A549 (cell line): ENCODE data around the gene ITGA11. TPM values are rescaled to one million over a fixed set of nuclear protein-coding genes. Genes with fewer than 3 reads are reported as not detected.

ENCODE experiments used
- ATAC-seq, 2 experiments: fragments of 200-7000 bp in 1 of 2; fragments of >200 bp in 1 of 2; cut with Nextera tagmentation in 1 of 2; cut with Tn5 transposase in 1 of 2; 3 replicates each; pipeline versions ENCODE4 v1.8.0 to v1.9.1; 2018 to 2020; ENCODE audit warnings: mild to moderate bottlenecking in 1 of 2, moderate library complexity in 1 of 2
- CTCF ChIA-PET: fragments of 300-600 bp; sonication (Branson Sonifier 250); formaldehyde crosslinking; extraction: SDS; loops from one replicate; lab custom pipeline; 2021; ENCODE audit warnings: antibody characterized with exemption, inconsistent platforms; lab: Yijun Ruan, JAX
- POLR2A ChIA-PET: fragments of 350-600 bp; formaldehyde crosslinking; extraction: SDS; loops from one replicate; lab custom pipeline; 2021; ENCODE audit warnings: antibody characterized with exemption, inconsistent platforms; lab: Yijun Ruan, JAX
- DNase-seq, 2 experiments: peaks; one replicate each; pipeline versions ENCODE4 v3.0.0 to v3.0.0-alpha.2; 2011 to 2016; ENCODE audit warnings: low read depth in 1 of 2, low spot score in 1 of 2
- FAIRE-seq: peaks from 2 replicates; lab custom pipeline; 2011; peaks lifted over from hg19 to GRCh38; lab: Jason Lieb, UNC
- H3K27ac ChIP-seq, 2 experiments: fragments of >200 bp; sonication (Bioruptor Twin); formaldehyde crosslinking; 3 replicates each; pipeline ENCODE4 v1.5.1; 2016 to 2017
- H3K4me1 ChIP-seq: fragments of >200 bp; sonication (Bioruptor Twin); formaldehyde crosslinking; 3 replicates; pipeline ENCODE4 v1.6.1; 2016
- H3K4me2 ChIP-seq: fragments of >200 bp; sonication (Bioruptor Twin); formaldehyde crosslinking; 3 replicates; pipeline ENCODE4 v1.6.1; 2016
- H3K4me3 ChIP-seq: fragments of >200 bp; sonication (Bioruptor Twin); formaldehyde crosslinking; 3 replicates; pipeline ENCODE4 v1.5.1; 2016
- H3K9me3 ChIP-seq: fragments of >200 bp; sonication (Bioruptor Twin); formaldehyde crosslinking; 3 replicates; pipeline ENCODE4 v1.6.1; 2016
- BHLHE40 ChIP-seq: IDR thresholded peaks from 2 replicates; pipeline ENCODE4 v1.6.1; 2012; ENCODE audit warnings: low read depth, low read length, inconsistent platforms
- CBX2 ChIP-seq: fragments of 200-600 bp; sonication (generic); IDR thresholded peaks from 2 replicates; pipeline ENCODE4 v1.6.1; 2016; ENCODE audit warnings: low read depth, mild to moderate bottlenecking, borderline replicate concordance
- EHF ChIP-seq: fragments of 250-450 bp; sonication (Bioruptor Pico); IDR thresholded peaks from 2 replicates; pipeline ENCODE4 v1.5.0; 2020; ENCODE audit warnings: mild to moderate bottlenecking
- EP300 ChIP-seq, 2 experiments: fragments of >200 bp; sonication (Bioruptor Twin); formaldehyde crosslinking; IDR thresholded peaks; 2 replicates in 1 of 2; 3 replicates in 1 of 2; pipeline ENCODE4 v1.6.1; 2016 to 2017
- FOXS1 ChIP-seq: fragments of 250-450 bp; sonication (Bioruptor Pico); IDR thresholded peaks from 2 replicates; pipeline ENCODE4 v1.5.0; 2020; ENCODE audit warnings: mild to moderate bottlenecking, moderate library complexity
- HOXA7 ChIP-seq: fragments of 250-450 bp; sonication (Bioruptor Pico); IDR thresholded peaks from 2 replicates; pipeline ENCODE4 v1.5.0; 2020; ENCODE audit warnings: mild to moderate bottlenecking, moderate library complexity
- JUN ChIP-seq, 2 experiments: fragments of >200 bp; sonication (Bioruptor Twin); formaldehyde crosslinking; IDR thresholded peaks; 2 replicates in 1 of 2; 3 replicates in 1 of 2; pipeline ENCODE4 v1.6.1; 2016 to 2017
- JUNB ChIP-seq: fragments of >200 bp; sonication (Bioruptor Twin); formaldehyde crosslinking; IDR thresholded peaks from 2 replicates; pipeline ENCODE4 v1.6.1; 2016
- KDM5A ChIP-seq: fragments of 200-600 bp; sonication (generic); IDR thresholded peaks from 2 replicates; pipeline ENCODE4 v1.6.1; 2016; ENCODE audit warnings: antibody characterized with exemption, mild to moderate bottlenecking
- MAFK ChIP-seq: fragments of 450-650 bp; IDR thresholded peaks from 2 replicates; pipeline ENCODE4 v1.6.1; 2014; ENCODE audit not compliant: partially characterized antibody
- MAZ ChIP-seq: fragments of 150-350 bp; IDR thresholded peaks from 2 replicates; pipeline ENCODE4 v1.6.1; 2014; ENCODE audit warnings: antibody characterized with exemption, low read depth, low read length, borderline replicate concordance
- MYC ChIP-seq: IDR thresholded peaks from 2 replicates; pipeline ENCODE4 v1.6.1; 2012; ENCODE audit warnings: mild to moderate bottlenecking, inconsistent platforms, low read length, improper control_type of control experiment, borderline replicate concordance
- NFE2L2 ChIP-seq: fragments of 150-350 bp; conservative IDR thresholded peaks from 2 replicates; pipeline ENCODE4 v1.6.1; 2014; ENCODE audit warnings: low read length
- PBX3 ChIP-seq: IDR thresholded peaks from 2 replicates; pipeline ENCODE4 v1.6.1; 2012
- POLR2A ChIP-seq: IDR thresholded peaks from 2 replicates; pipeline ENCODE4 v1.6.1; 2012; ENCODE audit warnings: mild to moderate bottlenecking, low read length
- POLR2AphosphoS2 ChIP-seq: conservative IDR thresholded peaks from 2 replicates; pipeline ENCODE4 v1.6.1; 2012; ENCODE audit warnings: low read length, improper control_type of control experiment, inconsistent platforms
- RAD21 ChIP-seq, 2 experiments: fragments of >200 bp in 1 of 2; sonication (Bioruptor Twin) in 1 of 2; formaldehyde crosslinking in 1 of 2; IDR thresholded peaks in 1 of 2; conservative IDR thresholded peaks in 1 of 2; 2 replicates in 1 of 2; 3 replicates in 1 of 2; pipeline ENCODE4 v1.6.1; 2012 to 2018; ENCODE audit warnings: inconsistent platforms in 1 of 2
- RCOR1 ChIP-seq: fragments of 150-350 bp; IDR thresholded peaks from 2 replicates; pipeline ENCODE4 v1.6.1; 2014; ENCODE audit warnings: antibody characterized with exemption, low read length, low read depth
- RFX5 ChIP-seq: fragments of 450-650 bp; IDR thresholded peaks from 2 replicates; pipeline ENCODE4 v1.7.1; 2014; ENCODE audit warnings: antibody characterized with exemption, mild to moderate bottlenecking, moderate library complexity
- TP53 ChIP-seq: fragments of 250-450 bp; sonication (Bioruptor Pico); IDR thresholded peaks from 2 replicates; pipeline ENCODE4 v1.5.0; 2021; ENCODE audit warnings: mild to moderate bottlenecking, moderate library complexity
- ZFP36 ChIP-seq: fragments of 450-650 bp; IDR thresholded peaks from 2 replicates; pipeline ENCODE4 v1.6.1; 2014; ENCODE audit warnings: borderline replicate concordance; ENCODE audit not compliant: partially characterized antibody
- ZNF302 ChIP-seq: fragments of 250-450 bp; sonication (Bioruptor Pico); IDR thresholded peaks from 2 replicates; pipeline ENCODE4 v1.9.0; 2021; ENCODE audit warnings: inconsistent platforms, mild to moderate bottlenecking, moderate library complexity
- WGBS: methylation state at CpG from one replicate; pipeline ENCODE4 v1.1.6; 2017; ENCODE audit errors: missing lambda C conversion rate; 5-methylcytosine and 5-hydroxymethylcytosine counted together
- polyA plus RNA-seq, 4 experiments: library from polyadenylated mRNA; depleted of rRNA in 3 of 4; stranded (reverse); fragments of >200 nt; fragmentation: RNase III in 1 of 4; extraction: RNeasy Plus Mini Kit Qiagen cat#74134 plus additional on column Dnase treatment in 1 of 4; gene quantifications; 2 replicates in 3 of 4; 3 replicates in 1 of 4; pipeline ENCODE4 v1.2.3, GENCODE V29; 2011 to 2017
- TF ChIP-seq, protein P1 (sequence below): fragments of 150-350 bp; IDR thresholded peaks from 2 replicates; pipeline ENCODE4 v1.6.1; 2014; ENCODE audit warnings: low read depth, mild to moderate bottlenecking, low read length
- TF ChIP-seq, protein P2 (sequence below): fragments of 200-600 bp; sonication (generic); IDR thresholded peaks from 2 replicates; pipeline ENCODE4 v1.6.1; 2016; ENCODE audit warnings: antibody characterized with exemption, mild to moderate bottlenecking, moderate library complexity
- TF ChIP-seq, protein P3 (sequence below): fragments of >200 bp; sonication (Bioruptor Twin); formaldehyde crosslinking; IDR thresholded peaks from 3 replicates; pipeline ENCODE4 v1.6.1; 2016

The ITGA11 gene
- polyA plus RNA-seq, 2 of the 4 experiments (the other 2 are of a cell fraction) = 8.3 to 17.2 TPM

DNA sequence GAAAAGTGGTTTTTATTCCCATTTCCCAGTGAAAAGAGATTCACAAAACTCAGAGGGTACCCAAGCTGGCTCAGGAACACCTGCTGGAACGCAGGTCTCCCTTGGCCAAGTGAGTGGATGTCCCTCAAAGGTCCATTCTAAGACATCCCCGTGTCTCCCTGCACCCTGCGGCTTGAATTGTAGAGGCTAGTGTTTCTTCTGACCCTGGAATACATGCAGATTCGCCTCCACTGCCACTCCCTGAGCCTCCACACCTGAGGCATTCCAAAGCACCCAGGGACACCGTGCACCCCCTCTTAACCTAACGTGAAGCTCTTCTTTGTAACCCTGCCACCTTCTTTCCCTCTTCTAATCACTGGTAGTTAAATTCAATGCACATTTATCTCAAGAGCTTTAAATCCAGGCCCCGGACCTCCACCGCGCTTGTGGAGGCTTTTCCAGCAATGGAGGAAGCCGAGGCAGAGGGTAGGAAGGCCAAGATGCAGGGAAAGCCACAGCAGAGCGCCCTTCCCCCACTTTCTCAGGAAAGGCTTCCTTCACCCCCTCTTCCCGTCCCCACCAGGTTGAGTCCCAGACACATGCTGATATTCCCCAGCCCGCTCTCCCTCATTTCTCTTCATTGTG, 590 bp upstream of the ITGA11 start:
- Histone ChIP-seq H3K4me3 (peak overlapping the region; percentile 58; the same call in 2 of the 3 replicates), H3K4me1 (peaks cover 19% of the 10 kb centered on the region), H3K9me3 (no peaks in the 10 kb centered on the region), H3K27ac (peak overlapping the region; percentile 55 to 86), H3K4me2 (peak overlapping the region; percentile 95)
- DNase-seq (no peak), FAIRE-seq (no peak), ATAC-seq (no peak)
- TF ChIP-seq JUNB (no peak), MAFK (no peak), HOXA7 (CRISPR knock-in tag) (no peak), EP300 (IDR thresholded peaks at IDR 0.05) (no peak), JUN (IDR thresholded peaks at IDR 0.05) (no peak), RFX5 (no peak), ZNF302 (CRISPR knock-in tag) (no peak), CBX2 (no peak), ZFP36 (no peak), MAZ (no peak), BHLHE40 (no peak), FOXS1 (no peak), PBX3 (no peak)
- TF ChIP-seq, protein P1, sequence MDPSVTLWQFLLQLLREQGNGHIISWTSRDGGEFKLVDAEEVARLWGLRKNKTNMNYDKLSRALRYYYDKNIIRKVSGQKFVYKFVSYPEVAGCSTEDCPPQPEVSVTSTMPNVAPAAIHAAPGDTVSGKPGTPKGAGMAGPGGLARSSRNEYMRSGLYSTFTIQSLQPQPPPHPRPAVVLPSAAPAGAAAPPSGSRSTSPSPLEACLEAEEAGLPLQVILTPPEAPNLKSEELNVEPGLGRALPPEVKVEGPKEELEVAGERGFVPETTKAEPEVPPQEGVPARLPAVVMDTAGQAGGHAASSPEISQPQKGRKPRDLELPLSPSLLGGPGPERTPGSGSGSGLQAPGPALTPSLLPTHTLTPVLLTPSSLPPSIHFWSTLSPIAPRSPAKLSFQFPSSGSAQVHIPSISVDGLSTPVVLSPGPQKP = no peak
- TF ChIP-seq, protein P2, sequence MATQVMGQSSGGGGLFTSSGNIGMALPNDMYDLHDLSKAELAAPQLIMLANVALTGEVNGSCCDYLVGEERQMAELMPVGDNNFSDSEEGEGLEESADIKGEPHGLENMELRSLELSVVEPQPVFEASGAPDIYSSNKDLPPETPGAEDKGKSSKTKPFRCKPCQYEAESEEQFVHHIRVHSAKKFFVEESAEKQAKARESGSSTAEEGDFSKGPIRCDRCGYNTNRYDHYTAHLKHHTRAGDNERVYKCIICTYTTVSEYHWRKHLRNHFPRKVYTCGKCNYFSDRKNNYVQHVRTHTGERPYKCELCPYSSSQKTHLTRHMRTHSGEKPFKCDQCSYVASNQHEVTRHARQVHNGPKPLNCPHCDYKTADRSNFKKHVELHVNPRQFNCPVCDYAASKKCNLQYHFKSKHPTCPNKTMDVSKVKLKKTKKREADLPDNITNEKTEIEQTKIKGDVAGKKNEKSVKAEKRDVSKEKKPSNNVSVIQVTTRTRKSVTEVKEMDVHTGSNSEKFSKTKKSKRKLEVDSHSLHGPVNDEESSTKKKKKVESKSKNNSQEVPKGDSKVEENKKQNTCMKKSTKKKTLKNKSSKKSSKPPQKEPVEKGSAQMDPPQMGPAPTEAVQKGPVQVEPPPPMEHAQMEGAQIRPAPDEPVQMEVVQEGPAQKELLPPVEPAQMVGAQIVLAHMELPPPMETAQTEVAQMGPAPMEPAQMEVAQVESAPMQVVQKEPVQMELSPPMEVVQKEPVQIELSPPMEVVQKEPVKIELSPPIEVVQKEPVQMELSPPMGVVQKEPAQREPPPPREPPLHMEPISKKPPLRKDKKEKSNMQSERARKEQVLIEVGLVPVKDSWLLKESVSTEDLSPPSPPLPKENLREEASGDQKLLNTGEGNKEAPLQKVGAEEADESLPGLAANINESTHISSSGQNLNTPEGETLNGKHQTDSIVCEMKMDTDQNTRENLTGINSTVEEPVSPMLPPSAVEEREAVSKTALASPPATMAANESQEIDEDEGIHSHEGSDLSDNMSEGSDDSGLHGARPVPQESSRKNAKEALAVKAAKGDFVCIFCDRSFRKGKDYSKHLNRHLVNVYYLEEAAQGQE = no peak
- TF ChIP-seq, protein P3, sequence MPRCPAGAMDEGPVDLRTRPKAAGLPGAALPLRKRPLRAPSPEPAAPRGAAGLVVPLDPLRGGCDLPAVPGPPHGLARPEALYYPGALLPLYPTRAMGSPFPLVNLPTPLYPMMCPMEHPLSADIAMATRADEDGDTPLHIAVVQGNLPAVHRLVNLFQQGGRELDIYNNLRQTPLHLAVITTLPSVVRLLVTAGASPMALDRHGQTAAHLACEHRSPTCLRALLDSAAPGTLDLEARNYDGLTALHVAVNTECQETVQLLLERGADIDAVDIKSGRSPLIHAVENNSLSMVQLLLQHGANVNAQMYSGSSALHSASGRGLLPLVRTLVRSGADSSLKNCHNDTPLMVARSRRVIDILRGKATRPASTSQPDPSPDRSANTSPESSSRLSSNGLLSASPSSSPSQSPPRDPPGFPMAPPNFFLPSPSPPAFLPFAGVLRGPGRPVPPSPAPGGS = no peak
- CTCF ChIA-PET = interaction anchor here (0.6 to 3.1 kb wide), 5 partner anchors 16 to 179 kb away, joined by 3 to 11 read pairs (median 3); no protein-coding TSS in a partner anchor
- WGBS = 77% methylated on average over 13 of the region's 13 CpGs
- POLR2A ChIA-PET = no interaction called here

DNA sequence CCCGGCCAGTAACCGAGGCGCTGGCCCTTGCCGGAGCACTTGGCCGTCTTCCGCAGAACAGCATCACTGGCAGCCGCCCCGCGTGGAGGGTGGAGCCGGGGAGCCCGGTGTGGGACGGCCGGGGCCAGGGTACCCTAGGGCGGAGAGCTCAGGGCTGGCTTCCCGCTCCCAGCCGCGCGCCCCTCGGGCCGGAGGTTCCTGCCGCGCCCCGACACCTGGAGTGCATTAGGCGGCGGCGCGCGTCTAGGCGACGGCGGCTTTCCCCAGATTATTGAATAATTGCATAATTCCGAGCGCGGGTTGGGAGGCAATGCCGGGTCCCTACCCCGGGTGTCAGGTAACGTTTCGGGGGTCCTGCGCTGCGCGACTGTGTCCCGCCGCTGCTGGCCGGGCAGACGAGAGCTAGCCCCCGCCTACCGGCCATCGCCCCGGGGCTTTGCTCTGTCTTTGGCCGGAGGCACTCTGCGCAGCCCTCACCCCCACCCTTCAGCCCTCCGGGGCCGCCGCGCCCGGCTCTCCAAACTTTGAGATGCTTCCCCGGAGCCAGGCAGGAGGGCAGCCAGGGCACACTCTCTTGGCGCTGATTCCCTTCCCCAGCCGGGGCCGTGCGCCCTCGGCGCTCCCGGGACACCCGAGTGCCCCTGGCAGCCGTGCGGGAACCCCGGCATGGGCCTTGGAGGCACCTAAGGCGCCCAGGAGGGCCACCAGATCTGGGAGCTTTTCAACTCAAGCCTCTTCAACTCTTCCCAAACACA, 749 bp downstream of the ITGA11 start:
- FAIRE-seq (no peak), ATAC-seq (peak; percentile 32 to 55; a peak in 5 of 6 replicates), DNase-seq (no peak)
- no peaks in the 10 kb centered on the region for H3K9me3 ChIP-seq
- peaks cover 25% of the 10 kb centered on the region for H3K4me1 ChIP-seq
- peak overlapping the region; percentile 63 to 86 for H3K27ac ChIP-seq
- POLR2A ChIA-PET = interaction anchor here (0.6 kb wide), 1 partner anchor 181 kb away, joined by 3 read pairs; no protein-coding TSS in a partner anchor
- WGBS = 41% methylated on average over 56 of the region's 69 CpGs
- peak overlapping the region; percentile 58 for H3K4me3 ChIP-seq
- peak overlapping the region; percentile 95 for H3K4me2 ChIP-seq
- CTCF ChIA-PET = interaction anchor here (0.6 to 3.1 kb wide), 14 partner anchors 10 to 494 kb away, joined by 3 to 11 read pairs (median 3); no protein-coding TSS in a partner anchor
- TF ChIP-seq KDM5A (no peak), TP53 (no peak), RCOR1 (no peak), MYC (no peak), POLR2A (no peak), JUN (IDR thresholded peaks at IDR 0.05) (no peak; a peak in 1 of 5 replicates), NFE2L2 (no peak), POLR2AphosphoS2 (no peak), RAD21 (conservative IDR thresholded peaks at IDR 0.05 in 1 of 2, IDR thresholded peaks at IDR 0.05 in 1 of 2) (no peak), CBX2 (no peak), EHF (CRISPR knock-in tag) (no peak)
- TF ChIP-seq, protein P1 = no peak
